HG03469 (cell line): ENCODE data around the gene NAT16.
"Not testable (repeated sequence)": the region's sequence is repeated elsewhere in the genome, so short reads cannot be mapped to it uniquely, and the experiment has no call there.

Experiments
- ATAC-seq: cut with Tn5 transposase; IDR thresholded peaks from one replicate; pipeline ENCODE4 v1.9.1; 2021; ENCODE audit warnings: mild to moderate bottlenecking, moderate library complexity, moderate number of reproducible peaks; ENCODE audit not compliant: unreplicated experiment

NAT16 gene

DNA sequence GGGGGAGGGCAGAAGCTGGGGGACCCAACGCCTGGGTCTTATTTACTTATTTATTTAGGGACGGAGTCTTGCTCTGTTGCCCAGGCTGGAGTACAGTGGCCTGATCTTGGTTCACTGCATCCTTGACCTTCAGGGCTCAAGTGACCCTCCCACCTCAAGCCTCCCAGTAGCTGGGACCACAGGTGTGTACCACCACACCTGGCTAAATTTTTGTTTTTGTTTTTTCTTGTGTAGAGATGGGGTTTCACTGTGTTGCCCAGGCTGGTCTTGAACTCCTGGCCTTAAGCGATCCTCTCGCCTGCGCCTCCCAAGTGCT, 22.5 kb upstream of the NAT16 start:
- ATAC-seq, result no peak

DNA sequence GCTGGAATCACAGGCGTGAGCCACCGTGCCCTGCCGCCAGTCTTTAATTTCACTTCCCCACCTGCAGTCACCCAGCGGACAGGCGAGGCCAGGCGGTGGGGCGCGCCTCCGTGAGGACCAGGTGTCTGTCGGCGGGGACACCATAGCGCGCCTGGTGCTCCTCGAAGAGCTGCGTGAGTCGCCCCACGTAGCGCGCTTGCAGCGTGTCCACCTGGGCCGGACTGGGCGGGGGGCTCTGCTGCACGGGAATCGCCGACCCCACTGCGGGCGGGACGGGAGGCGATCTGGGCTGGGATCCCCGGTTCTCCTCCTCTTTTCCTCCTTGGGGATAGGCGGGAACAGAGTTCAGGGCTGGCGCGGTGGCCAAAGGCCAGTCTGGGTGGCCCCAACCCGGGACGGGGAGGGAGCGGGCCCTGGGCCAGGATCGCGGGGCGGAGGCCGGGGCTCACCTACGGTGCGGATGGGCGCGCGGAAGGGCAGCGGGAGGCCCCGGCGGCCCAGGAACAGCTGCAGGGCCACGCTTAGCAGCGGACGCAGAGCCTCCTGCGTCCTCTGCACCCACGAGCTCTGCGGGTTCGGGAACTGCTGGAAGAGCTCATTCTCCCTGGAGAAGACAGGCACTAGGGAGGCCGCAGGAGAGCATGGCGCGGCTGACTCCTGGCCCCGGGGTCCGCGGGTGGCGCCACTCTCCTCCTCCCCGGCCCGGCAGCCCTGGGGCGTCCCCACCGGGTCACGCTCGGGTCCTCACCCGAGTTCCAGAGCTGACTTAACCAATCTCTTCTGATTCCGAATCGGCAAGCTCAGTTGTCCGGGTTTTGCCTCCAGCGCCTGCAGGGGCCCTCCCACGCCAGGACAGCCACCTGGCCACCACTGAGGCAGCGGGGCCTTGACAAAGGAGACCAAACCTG, 21.9 kb upstream of the NAT16 start:
- ATAC-seq, result no peak

DNA sequence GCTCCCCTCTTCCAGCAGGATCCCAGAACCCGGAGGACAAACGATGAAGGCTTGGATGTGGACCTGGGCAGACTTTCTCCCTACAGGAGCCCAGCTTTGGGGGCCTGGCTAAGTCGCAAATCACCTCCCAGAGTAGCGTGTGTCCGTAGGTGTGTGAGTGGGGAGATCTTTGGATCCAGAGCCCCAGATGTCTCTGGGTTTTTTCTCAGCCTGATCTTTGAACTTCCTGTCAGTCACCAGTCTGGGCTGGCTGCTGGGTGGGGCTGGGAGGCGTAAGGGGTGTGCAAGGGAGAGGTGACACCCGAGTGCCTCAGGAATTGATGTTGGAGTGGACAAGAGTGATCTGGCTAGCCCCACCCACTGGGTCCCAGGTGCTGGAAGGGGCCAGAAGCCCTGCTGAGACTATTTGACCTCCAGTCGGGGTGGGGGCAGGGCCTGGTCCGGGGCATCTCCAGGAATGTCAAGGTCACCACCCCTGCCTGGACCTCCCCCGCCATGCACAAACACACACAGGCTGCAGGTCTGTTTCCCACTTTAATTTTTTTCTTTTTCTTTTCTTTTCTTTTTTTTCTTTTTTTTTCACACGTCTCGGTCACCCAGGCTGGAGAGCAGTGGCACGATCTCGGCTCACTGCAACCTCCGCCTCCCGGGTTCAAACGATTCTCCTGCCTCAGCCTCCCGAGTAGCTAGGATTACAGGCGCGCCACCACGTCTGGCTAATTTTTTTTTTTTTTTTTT, 20.9 kb upstream of the NAT16 start, which contains the start of gene MOGAT3:
Gene MOGAT3, minus strand, starts transcription at position 175 of the 738 bp plus-strand sequence. CDS start 182 bp downstream, outside the sequence.
- no peak for ATAC-seq

DNA sequence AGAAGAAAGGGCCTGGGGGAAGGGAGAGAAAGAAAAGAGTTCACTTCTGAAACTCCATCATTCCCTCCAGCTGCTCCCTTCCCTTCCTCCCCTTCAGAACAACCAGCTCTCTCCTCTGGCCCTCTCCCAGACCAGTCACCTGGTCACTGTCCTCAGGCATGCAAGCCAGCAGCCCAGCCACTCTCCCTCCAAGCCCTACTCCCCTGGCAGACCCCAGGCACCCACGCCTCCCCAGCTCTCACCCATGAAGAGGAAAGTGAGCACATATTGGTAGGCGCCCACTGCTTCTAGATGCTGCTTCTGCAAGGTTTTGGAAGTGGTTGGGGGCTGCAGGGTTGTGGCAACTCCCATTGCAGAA, 20.4 kb upstream of the NAT16 start:
- no peak for ATAC-seq

DNA sequence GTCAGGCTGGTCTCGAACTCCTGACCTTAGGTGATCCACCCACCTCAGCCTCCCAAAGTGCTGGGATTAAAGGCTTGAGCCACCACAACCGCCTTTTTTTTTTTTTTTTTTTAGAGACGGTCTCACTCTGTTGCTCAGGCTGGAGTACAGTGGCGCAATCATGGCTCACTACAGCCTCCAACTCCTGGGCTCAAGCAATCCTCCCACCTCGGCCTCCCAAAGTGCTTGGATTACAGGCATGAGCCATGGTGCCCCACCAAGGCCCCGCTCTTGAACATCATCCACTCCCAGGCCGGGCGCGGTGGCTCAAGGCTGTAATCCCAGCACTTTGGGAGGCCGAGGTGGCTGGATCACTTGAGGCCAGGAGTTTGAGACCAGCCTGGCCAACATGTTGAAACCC, 19.4 kb upstream of the NAT16 start:
- ATAC-seq, result not testable (repeated sequence)

DNA sequence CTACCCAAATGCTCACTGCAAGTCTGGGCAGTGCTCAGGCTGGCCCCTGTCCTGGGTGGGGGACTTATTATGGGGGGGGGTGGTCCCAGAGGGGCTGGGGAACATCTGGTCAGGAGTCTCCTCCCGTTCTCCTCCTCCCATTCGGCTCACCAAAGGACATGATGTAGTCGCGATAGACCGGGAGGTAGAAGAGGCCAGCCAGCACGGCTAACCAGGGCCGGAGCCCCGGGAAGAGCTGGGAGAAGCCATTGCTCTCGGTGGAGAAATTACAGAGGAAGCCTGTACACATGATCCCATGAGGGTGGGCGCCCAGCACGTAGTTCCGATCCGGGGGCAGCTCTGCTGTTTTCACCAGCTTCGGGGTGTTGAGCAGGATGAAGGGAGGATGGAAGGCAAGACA, 18.4 kb upstream of the NAT16 start:
- ATAC-seq, result no peak

DNA sequence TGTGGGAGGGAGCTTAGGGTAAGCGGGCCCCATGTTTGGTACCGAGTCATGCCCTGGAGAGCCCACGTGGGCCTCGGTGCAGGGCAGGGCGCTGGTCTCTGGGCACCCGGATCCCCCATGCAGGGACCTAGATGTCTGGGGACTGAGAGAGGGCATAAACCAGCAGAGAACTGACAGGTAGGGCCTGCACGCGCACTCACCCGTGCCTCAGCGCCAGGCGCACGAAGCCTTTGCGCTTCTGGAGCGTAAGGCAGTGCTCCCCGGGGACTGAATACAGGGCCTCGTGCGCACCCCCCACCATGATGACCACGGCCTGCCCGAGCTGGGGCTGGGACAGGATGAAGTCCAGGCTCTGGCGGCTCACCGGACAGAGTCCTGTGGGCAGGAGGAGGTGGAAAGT, 17.9 kb upstream of the NAT16 start:
- ATAC-seq, result no peak

DNA sequence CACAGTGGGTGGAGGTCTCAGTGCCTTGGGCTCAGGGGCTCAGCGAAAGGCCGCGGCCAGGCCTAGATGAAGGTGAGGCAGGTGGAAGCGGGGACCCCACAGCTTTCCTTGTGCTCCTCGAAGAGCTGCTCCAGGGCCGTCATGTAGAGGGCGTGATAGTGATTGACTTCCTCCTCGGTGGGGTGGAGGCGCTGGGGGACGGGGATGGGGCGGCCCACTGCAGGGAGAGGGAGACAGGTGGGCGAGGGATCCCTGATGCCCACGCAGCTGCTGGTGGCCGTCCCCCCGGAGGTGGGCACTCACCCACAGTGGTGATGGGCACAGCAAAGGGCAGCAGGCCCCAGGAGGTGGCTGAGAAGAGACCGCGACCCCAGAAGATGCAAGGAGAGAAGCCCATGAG, 15.8 kb upstream of the NAT16 start:
- no peak for ATAC-seq

DNA sequence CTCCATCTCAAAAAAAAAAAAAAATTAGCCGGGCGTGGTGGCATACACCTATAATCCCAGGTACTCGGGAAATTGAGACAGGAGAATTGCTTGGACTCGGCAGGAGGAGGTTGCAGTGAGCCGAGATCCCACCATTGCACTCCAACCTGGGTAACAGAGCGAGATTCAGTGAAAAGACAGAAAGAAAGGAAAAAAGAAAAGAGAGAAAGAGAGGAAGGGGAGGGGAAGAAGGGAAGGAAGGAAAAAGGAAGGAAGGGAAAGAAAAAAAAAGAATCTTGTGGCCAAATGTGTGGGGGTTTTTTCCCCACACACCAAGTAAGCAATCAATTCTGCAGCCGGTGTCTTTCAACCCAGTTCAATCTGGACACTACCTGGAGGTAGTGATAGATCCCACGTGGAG, 9.0 kb upstream of the NAT16 start:
- ATAC-seq, result no peak

DNA sequence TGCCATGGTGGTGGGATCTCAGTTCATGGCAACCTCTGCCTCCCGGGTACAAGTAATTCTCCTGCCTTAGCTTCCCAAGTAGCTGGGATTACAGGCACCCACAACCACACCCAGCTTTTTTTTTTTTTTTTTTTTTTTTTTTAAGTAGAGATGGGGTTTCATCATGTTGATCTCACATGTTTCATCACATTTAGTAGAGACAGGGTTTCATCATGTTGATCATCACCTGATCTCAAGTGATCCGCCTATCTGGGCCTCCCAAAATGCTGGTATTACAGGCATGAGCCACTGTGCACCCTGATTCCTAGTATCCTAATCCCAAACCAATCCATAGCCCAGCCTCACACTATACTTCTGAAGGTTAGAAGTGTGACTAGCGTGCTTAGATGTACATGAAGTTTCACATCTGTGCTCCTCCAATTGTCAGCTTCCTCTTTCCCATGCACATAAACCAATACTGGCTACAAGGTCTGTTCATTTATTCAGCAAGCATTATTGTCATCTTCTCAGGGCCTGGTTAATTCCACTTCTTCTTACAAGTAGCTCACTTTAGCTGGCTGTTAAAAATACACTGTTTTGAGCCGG, 6.8 kb upstream of the NAT16 start:
- no peak for ATAC-seq

DNA sequence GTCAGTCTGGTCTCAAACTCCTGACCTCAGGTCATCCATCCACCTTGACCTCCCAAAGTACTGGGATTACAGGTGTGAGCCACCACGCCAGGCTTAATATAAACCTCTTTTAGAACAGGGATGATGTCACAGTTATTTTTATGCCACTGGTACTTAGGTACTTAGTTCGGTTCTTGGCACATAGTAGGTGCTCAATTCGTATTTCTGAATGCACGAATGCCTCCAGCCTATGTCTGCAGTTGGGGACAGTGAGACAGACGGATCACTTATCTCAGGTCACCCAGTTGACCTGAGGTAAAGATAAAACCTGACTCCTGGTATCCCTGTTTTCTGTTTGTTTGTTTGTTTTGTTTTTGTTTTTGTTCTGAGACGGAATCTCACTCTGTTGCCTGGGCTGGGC, 6.1 kb upstream of the NAT16 start:
- no peak for ATAC-seq

DNA sequence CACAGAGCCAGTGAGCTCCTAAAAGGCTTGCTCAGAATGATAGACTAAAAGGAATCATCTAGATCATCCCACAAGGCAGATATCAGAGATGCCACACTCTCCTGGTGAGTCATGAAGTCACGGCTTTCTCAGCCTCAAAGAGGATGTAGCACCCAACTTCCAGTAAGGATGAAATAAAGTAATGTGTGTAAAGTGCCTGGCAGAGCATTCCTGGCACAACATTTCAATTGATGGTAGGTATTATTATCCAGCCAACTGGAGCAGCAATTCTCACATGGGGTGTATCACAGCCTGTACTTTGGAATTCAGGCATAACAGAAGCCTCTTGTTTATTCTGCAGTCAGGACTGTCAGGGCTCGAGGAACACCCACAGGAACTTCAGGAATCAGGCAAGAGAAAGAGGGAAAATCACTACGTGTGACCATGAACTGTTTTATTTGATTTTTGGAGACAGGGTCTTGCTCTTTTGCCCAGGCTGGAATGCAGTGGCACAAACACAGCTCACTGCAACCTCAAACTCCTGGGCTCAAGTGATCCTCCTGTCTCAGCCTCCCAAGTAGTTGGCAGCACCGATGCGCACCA, 5.3 kb upstream of the NAT16 start:
- no peak for ATAC-seq

DNA sequence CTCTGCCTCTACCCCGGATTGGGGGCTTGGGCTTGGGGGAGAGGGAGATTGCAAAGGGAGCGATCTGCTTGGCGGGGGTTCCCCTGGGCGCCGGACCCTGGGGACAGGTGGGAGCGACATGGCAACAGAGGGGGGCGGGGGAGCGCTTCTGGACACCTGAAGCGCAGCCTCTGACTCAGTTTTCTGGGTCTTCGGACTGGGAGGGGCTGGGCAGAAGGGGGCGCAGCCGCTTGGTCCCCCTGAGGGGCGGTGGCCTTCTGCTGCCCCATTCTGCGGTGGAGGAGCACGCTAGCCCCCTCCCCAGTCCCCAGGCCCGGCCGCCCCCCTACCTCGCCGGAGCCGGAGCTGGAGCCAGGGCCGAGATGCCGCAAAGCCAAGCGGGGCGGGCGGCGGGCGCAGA, 380 bp downstream of the NAT16 start:
- no peak for ATAC-seq

DNA sequence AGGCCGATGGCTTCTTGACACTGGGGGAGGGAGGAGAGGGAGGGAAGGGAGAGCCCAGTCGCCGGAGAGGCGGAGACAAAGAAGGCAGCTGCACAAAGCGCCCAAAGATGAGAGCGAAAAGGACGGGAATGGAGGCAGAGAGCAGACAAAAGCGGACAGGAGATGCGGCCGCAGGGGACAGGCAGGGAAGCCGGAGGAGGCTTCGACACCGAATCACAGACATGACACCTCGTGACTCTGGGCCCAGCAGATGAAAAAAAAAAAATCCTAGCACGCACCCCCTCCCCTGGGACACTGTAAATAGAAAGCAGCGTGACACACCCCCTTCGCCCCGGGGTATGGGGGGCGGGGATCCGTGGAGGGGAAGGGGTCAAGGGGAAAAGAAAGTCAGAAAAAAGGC, 976 bp downstream of the NAT16 start:
- ATAC-seq, result no peak

DNA sequence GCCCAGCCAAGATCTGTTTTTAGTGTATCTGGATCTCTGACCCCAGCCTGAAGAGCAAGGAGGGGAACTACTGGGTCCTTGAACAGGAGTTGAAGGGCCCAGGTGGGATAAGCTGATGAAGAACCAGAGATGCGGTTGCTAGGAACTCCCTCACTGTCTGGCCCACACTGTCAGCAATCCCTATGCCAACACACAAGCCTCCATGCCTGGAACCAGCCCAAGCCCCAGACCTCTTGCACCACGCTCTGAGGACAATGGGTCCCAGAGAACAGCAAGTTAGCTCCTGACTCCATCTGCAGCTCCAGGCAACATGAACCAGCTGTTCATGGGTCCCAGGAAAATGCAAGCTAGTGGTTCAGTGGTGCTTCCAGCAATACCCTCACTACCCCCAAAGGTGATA, 2.4 kb downstream of the NAT16 start:
- no peak for ATAC-seq

DNA sequence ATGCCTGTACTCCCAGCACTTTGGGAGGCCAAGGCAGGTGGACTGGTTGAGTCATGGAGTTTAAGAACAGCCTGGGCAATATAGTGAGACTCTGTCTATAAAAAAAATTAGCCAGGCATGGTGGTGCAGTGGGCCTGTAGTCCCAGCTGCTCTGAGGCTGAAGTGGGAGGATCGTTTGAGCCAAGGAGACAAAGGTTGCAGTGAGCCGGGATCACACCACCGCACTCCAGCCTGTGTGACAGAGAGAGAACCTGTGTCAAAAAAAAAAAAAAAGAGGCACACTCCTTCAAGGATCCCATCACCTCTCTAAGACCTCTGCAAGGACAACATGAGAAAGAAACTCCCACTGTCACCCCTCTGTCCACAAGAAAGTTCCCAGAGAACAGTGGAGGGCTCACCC, 4.4 kb downstream of the NAT16 start:
- no peak for ATAC-seq

DNA sequence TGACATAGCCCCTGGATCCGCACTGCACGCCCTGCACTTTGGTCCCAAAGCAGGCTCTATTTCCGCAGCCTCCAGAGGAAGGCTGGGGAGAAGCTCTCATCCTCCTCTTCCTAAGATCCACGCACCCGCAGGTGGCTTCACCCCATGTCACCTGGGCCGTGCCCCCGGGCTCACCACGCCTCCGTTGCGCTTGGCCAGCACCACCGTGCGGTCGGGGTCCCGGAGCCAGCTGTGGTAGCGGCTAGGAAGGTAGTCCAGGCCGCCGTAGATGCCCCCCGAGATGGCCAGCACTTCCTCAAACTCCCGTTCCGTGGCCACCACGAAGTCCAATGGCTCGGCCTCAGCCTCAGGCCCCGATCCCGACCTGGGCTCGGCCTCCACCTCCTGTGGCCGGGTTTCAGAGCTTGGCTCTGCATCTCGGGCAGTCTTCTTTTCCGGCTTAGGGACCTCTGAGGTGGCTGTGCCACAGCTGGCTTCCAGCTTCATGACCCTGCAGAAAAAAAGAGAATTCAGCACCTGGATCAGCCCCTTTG, 5.7 kb downstream of the NAT16 start:
- no peak for ATAC-seq

DNA sequence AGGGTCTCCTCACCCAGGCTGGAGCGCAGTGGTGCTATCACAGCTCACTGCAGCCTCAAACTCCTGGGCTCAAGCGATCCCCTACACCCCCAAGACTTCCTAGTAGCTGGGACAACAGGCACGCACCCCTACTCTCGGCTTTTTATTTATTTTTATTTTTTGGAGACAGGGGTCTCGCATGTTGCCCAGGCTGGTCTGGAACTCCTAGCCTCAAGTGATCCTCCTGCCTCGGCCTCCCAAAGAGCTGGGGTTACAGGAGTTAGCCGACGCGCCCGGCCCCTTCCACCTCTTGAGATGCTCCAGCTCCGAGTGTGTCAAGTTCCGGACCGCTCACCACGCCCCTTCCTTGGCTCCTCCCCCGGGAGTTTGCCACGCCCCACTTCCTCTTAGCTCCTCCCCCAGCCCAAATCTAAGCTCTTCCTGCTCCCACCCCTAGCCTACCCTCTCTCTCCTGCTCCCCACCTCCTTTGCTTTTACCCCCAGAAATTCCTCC, 6.3 kb downstream of the NAT16 start:
- ATAC-seq, result no peak

DNA sequence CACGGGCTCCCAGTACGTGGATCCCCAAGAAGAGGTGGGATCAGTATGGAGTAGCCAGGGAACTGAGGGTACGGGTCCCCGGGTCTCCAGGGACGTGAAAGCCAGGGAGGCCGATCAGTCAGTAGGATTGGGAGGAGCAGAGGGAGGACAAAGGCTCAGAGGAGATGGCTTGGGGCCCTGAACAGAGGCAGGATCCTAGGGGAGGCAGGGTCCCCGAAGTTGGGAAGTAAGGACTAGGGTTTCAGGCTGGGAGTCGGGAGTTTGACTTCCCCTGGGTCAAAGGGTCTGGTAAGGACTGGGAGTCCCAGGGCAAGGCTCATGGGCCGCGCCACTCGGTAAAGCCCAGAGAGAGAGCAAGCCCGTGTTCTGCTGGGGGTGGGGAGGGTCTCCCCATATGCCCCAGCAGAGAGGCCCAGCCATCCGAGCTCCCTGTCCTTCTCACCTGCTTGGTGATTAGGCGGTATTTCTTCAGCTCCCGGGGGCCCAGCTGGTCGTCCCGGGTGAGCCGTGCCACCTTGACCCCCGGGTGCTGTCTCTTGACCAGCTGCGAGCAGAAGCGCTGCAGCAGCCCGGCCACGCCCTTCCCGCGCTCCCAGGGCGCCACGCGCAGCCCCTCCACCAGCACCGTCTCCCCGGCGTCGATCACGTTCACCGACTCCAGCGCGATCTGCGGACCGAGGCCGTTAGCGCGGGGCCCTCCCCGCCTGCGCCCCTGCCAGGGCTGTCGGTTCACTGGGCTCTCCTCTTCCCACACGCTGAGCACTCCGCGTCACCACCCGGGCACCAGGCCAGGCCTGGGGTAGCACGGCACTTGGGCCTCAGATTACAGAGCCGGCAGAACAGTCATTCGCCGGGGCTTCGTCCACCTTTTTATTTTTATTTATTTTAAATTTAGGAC, 7.0 kb downstream of the NAT16 start:
- ATAC-seq, result no peak
